Measurements from ENCODE around the gene KRTAP10-3. TPM values are rescaled to one million over a fixed set of nuclear protein-coding genes. Genes with fewer than 3 reads are reported as not detected.

KRTAP10-3 gene
- total RNA-seq, 1 donor from 2014 or later, result not detected

GRCh38 chr21:44530903-44531605 lies 27.5 kb downstream of the KRTAP10-3 start:
- H3K4me3 ChIP-seq (ENCODE audit: insufficient read depth, low read depth, low read length), result no peak overlapping the region
- H3K27ac ChIP-seq (ENCODE audit: low read depth, low read length), result no peak overlapping the region
- Mint-ChIP-seq H3K36me3 (ENCODE audit: low read depth, unreplicated experiment) (no peaks in the 10 kb centered on the region), H3K4me1 (ENCODE audit: low read depth, unreplicated experiment) (no peaks in the 10 kb centered on the region), H3K27ac (ENCODE audit: unreplicated experiment) (no peak overlapping the region), H3K9me3 (ENCODE audit: unreplicated experiment) (peaks cover 9% of the 10 kb centered on the region), H3K4me3 (ENCODE audit: unreplicated experiment) (no peak overlapping the region), H3K27me3 (ENCODE audit: low read depth, unreplicated experiment) (peaks cover 38% of the 10 kb centered on the region)
- H4K20me1 ChIP-seq (ENCODE audit: insufficient read depth, low read length), result no peaks in the 10 kb centered on the region
- H3K36me3 ChIP-seq (ENCODE audit: insufficient read depth, low read length), result no peaks in the 10 kb centered on the region
- H3K9ac ChIP-seq (ENCODE audit: low read length), result no peak overlapping the region
- no peaks in the 10 kb centered on the region for H3K4me1 ChIP-seq (ENCODE audit: insufficient read depth, low read length)
- peaks cover 4% of the 10 kb centered on the region for H3K9me3 ChIP-seq (ENCODE audit: insufficient read depth, low read depth, low read length)
- no peaks in the 10 kb centered on the region for H3K27me3 ChIP-seq (ENCODE audit: insufficient read depth, low read length)
- no peak overlapping the region for H2AFZ ChIP-seq (ENCODE audit: low read depth, low read length)
- no peak for DNase-seq (ENCODE audit: low read depth)
- H3K4me2 ChIP-seq (ENCODE audit: low read length), result no peak overlapping the region
- TF ChIP-seq CTCF (IDR thresholded peaks at IDR 0.05; ENCODE audit: insufficient read depth, low read depth, low read length) (no peak), EZH2 (IDR thresholded peaks at IDR 0.05; ENCODE audit: insufficient read depth, low read length) (no peak)
- no peaks in the 10 kb centered on the region for H3K79me2 ChIP-seq (ENCODE audit: insufficient read depth, low read length)
- no peak for FAIRE-seq

GRCh38 chr21:44530221-44530902 lies 28.2 kb downstream of the KRTAP10-3 start:
- H3K4me3 Mint-ChIP-seq (ENCODE audit: unreplicated experiment), result no peak overlapping the region
- Histone ChIP-seq H3K4me3 (ENCODE audit: insufficient read depth, low read depth, low read length) (no peak overlapping the region), H3K9me3 (ENCODE audit: insufficient read depth, low read depth, low read length) (peaks cover 4% of the 10 kb centered on the region), H3K4me2 (ENCODE audit: low read length) (no peak overlapping the region), H3K4me1 (ENCODE audit: insufficient read depth, low read length) (no peaks in the 10 kb centered on the region), H3K36me3 (ENCODE audit: insufficient read depth, low read length) (no peaks in the 10 kb centered on the region), H3K27ac (ENCODE audit: low read depth, low read length) (no peak overlapping the region), H2AFZ (ENCODE audit: low read depth, low read length) (no peak overlapping the region), H3K9ac (ENCODE audit: low read length) (no peak overlapping the region), H3K79me2 (ENCODE audit: insufficient read depth, low read length) (no peaks in the 10 kb centered on the region), H4K20me1 (ENCODE audit: insufficient read depth, low read length) (no peaks in the 10 kb centered on the region), H3K27me3 (ENCODE audit: insufficient read depth, low read length) (no peaks in the 10 kb centered on the region)
- DNase-seq (ENCODE audit: low read depth) (no peak), FAIRE-seq (no peak)
- TF ChIP-seq CTCF (IDR thresholded peaks at IDR 0.05; ENCODE audit: insufficient read depth, low read depth, low read length), result no peak
- TF ChIP-seq EZH2 (IDR thresholded peaks at IDR 0.05; ENCODE audit: insufficient read depth, low read length), result no peak
- H3K4me1 Mint-ChIP-seq (ENCODE audit: low read depth, unreplicated experiment), result no peaks in the 10 kb centered on the region
- H3K27ac Mint-ChIP-seq (ENCODE audit: unreplicated experiment), result no peak overlapping the region
- H3K36me3 Mint-ChIP-seq (ENCODE audit: low read depth, unreplicated experiment), result no peaks in the 10 kb centered on the region
- peaks cover 11% of the 10 kb centered on the region for H3K9me3 Mint-ChIP-seq (ENCODE audit: unreplicated experiment)
- H3K27me3 Mint-ChIP-seq (ENCODE audit: low read depth, unreplicated experiment), result peaks cover 39% of the 10 kb centered on the region

All from astrocyte (in vitro differentiated cells and primary cell).